Neuronal stem cell (in vitro differentiated cells): ENCODE results near the gene ATE1.

Experiments used
- DNase-seq: peaks from one replicate; pipeline ENCODE4 v3.0.0-alpha.2; 2013; ENCODE audit warnings: low spot score
- H2AFZ ChIP-seq: one replicate; pipeline ENCODE4 v1.6.1; 2013; ENCODE audit warnings: mild to moderate bottlenecking, low read length, inconsistent platforms
- H2AK5ac ChIP-seq: 2 replicates; pipeline ENCODE4 v1.6.1; 2013; ENCODE audit warnings: low read depth, mild to moderate bottlenecking, inconsistent platforms, low read length, moderate library complexity, mixed read lengths
- H2BK120ac ChIP-seq: 2 replicates; pipeline ENCODE4 v1.6.1; 2013; ENCODE audit warnings: low read depth, mild to moderate bottlenecking, inconsistent platforms, low read length, moderate library complexity, mixed read lengths
- H2BK12ac ChIP-seq: one replicate; pipeline ENCODE4 v1.6.1; 2013; ENCODE audit warnings: low read length, inconsistent platforms
- H2BK15ac ChIP-seq: 2 replicates; pipeline ENCODE4 v1.6.1; 2013; ENCODE audit warnings: mild to moderate bottlenecking, low read length, inconsistent platforms, mixed read lengths
- H2BK5ac ChIP-seq: one replicate; pipeline ENCODE4 v1.6.1; 2013; ENCODE audit warnings: inconsistent platforms, mild to moderate bottlenecking, low read length, moderate library complexity
- H3K14ac ChIP-seq: one replicate; pipeline ENCODE4 v1.6.1; 2013; ENCODE audit warnings: low read length, inconsistent platforms
- H3K18ac ChIP-seq: 2 replicates; pipeline ENCODE4 v1.6.1; 2013; ENCODE audit warnings: low read length, inconsistent platforms
- H3K23ac ChIP-seq: 2 replicates; pipeline ENCODE4 v1.6.1; 2013; ENCODE audit warnings: low read depth, mild to moderate bottlenecking, mixed read lengths, low read length, inconsistent platforms; ENCODE audit not compliant: poor library complexity
- H3K27ac ChIP-seq: replicated peaks from 3 replicates; pipeline ENCODE4 v1.5.1; 2013; ENCODE audit warnings: low read length, inconsistent platforms
- H3K27me3 ChIP-seq, 3 experiments: 2 replicates each; pipeline ENCODE4 v1.6.1; 2013; ENCODE audit warnings: low read length in 3 of 3, mild to moderate bottlenecking in 2 of 3, inconsistent platforms in 1 of 3, low read depth in 1 of 3, mixed read lengths in 1 of 3, moderate library complexity in 1 of 3; ENCODE audit not compliant: control insufficient read depth in 3 of 3, insufficient read depth in 3 of 3
- H3K36me3 ChIP-seq, 2 donors: replicated peaks in 1 of 2; 2 replicates each; pipeline ENCODE4 v1.6.1; 2013; ENCODE audit warnings: low read length in 2 of 2; ENCODE audit not compliant: control insufficient read depth in 2 of 2, insufficient read depth in 2 of 2
- H3K4ac ChIP-seq: 2 replicates; pipeline ENCODE4 v1.6.1; 2013; ENCODE audit warnings: inconsistent platforms, mild to moderate bottlenecking, low read length, moderate library complexity
- H3K4me1 ChIP-seq, 2 donors: 1 replicate in 1 of 2; 2 replicates in 1 of 2; pipeline ENCODE4 v1.6.1; 2013; ENCODE audit warnings: low read length in 2 of 2, low read depth in 1 of 2; ENCODE audit not compliant: control insufficient read depth in 2 of 2, insufficient read depth in 1 of 2
- H3K4me2 ChIP-seq: one replicate; pipeline ENCODE4 v1.6.1; 2013; ENCODE audit warnings: mild to moderate bottlenecking, low read length, inconsistent platforms; ENCODE audit not compliant: insufficient read depth, poor library complexity, severe bottlenecking
- H3K4me3 ChIP-seq, 2 donors: 2 replicates each; pipeline ENCODE4 v1.5.1; 2013; ENCODE audit warnings: low read length in 2 of 2, mild to moderate bottlenecking in 2 of 2, inconsistent platforms in 1 of 2, moderate library complexity in 1 of 2
- H3K79me1 ChIP-seq: one replicate; pipeline ENCODE4 v1.6.1; 2013; ENCODE audit warnings: low read depth, mild to moderate bottlenecking, inconsistent platforms, low read length, moderate library complexity
- H3K9ac ChIP-seq: one replicate; pipeline ENCODE4 v1.6.1; 2013; ENCODE audit warnings: mild to moderate bottlenecking, low read depth, low read length, inconsistent platforms; ENCODE audit not compliant: poor library complexity
- H3K9me3 ChIP-seq, 2 donors: replicated peaks in 1 of 2; 2 replicates each; pipeline versions ENCODE3 to v1.6.1; 2013; ENCODE audit warnings: low read length in 2 of 2, mild to moderate bottlenecking in 2 of 2, inconsistent platforms in 1 of 2, low read depth in 1 of 2, mixed read lengths in 1 of 2, moderate library complexity in 1 of 2; ENCODE audit not compliant: control insufficient read depth in 2 of 2, insufficient read depth in 1 of 2
- H4K8ac ChIP-seq: one replicate; pipeline ENCODE4 v1.6.1; 2013; ENCODE audit warnings: low read depth, mild to moderate bottlenecking, inconsistent platforms, low read length, moderate library complexity
- H4K91ac ChIP-seq: one replicate; pipeline ENCODE4 v1.6.1; 2013; ENCODE audit warnings: low read length, low read depth, mild to moderate bottlenecking, inconsistent platforms; ENCODE audit not compliant: poor library complexity
- WGBS, 2 donors: extraction: QIAGEN DNeasy Blood & Tissue Kit; methylation state at CpG; one replicate each; pipeline ENCODE4 v1.1.7; 2013; ENCODE audit warnings: missing lambda C conversion rate in 2 of 2, mixed read lengths in 1 of 2; ENCODE audit not compliant: insufficient read length in 2 of 2, insufficient replicate concordance in 1 of 2; ENCODE audit errors: extremely low coverage in 2 of 2; 5-methylcytosine and 5-hydroxymethylcytosine counted together

Gene ATE1

DNA sequence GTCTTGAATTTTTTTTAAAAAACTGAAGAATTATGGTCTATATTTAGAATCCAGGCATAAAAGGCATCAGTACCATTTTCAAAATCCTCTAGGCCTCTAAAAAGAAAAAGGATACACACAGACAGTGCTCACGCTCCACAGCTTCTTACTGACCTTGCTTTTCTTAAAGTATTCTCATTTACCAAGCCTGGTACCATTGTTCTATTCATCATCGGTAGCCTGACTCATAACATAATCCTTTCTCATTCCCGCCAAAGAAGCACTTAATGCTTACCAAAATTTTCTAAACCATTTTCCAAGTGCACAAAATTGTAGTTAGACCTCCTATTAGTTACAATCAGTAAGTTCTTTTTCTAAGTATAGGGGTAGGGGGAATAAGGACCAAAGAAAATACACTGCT lies 54.6 kb downstream of the ATE1 start:
- Histone ChIP-seq H3K4me3 (no peak overlapping the region), H2BK5ac (no peak overlapping the region), H3K4me1 (peaks cover 2 to 11% of the 10 kb centered on the region in 2 donors), H2BK15ac (no peak overlapping the region), H4K8ac (no peak overlapping the region), H3K36me3 (peaks cover 2 to 34% of the 10 kb centered on the region in 2 donors), H2BK120ac (no peak overlapping the region), H2BK12ac (no peak overlapping the region), H3K4me2 (no peak overlapping the region), H2AFZ (no peak overlapping the region), H3K4ac (no peak overlapping the region), H4K91ac (no peak overlapping the region), H2AK5ac (no peak overlapping the region), H3K27ac (no peak overlapping the region), H3K9ac (no peak overlapping the region), H3K23ac (no peak overlapping the region), H3K14ac (no peak overlapping the region), H3K9me3 (peaks cover 0 to 3% of the 10 kb centered on the region in 2 donors), H3K18ac (no peak overlapping the region), H3K79me1 (no peaks in the 10 kb centered on the region), H3K27me3 (no peaks in the 10 kb centered on the region)
- no CpG with 5 or more reads among the region's 3 CpGs for WGBS, 2 donors
- DNase-seq = no peak

DNA sequence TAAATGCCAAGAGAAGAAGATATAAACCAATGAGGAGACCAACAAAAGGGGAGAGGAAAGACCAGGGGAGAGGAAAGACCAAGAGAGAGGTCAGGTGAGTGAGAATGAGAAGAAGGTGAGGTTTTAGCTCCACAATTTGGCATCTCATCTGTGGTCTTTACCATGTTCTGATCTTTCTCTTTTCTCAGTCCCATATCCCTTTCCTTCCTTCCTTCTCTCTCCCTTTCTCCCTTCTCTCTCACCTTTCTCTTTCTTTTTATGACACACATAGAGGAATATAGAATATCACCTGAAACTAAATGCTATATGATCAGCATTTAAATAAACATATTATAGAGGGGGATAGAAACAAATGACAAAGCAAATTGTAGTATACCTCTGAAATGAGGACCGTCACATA lies 57.4 kb downstream of the ATE1 start:
- Histone ChIP-seq H3K4ac (no peak overlapping the region), H3K27ac (no peak overlapping the region), H3K27me3 (no peaks in the 10 kb centered on the region), H4K8ac (no peak overlapping the region), H2AFZ (no peak overlapping the region), H2BK5ac (no peak overlapping the region), H3K14ac (no peak overlapping the region), H3K9me3 (no peaks in the 10 kb centered on the region), H3K79me1 (no peaks in the 10 kb centered on the region), H2AK5ac (no peak overlapping the region), H2BK12ac (no peak overlapping the region), H3K4me2 (no peak overlapping the region), H3K18ac (no peak overlapping the region), H2BK15ac (no peak overlapping the region), H3K23ac (no peak overlapping the region), H3K9ac (no peak overlapping the region), H4K91ac (no peak overlapping the region), H2BK120ac (no peak overlapping the region), H3K4me1 (peaks cover 2 to 11% of the 10 kb centered on the region in 2 donors), H3K4me3 (no peak overlapping the region), H3K36me3 (peaks cover 2 to 42% of the 10 kb centered on the region in 2 donors)
- no peak for DNase-seq
- no CpG with 5 or more reads among the region's 1 CpG for WGBS, 2 donors

DNA sequence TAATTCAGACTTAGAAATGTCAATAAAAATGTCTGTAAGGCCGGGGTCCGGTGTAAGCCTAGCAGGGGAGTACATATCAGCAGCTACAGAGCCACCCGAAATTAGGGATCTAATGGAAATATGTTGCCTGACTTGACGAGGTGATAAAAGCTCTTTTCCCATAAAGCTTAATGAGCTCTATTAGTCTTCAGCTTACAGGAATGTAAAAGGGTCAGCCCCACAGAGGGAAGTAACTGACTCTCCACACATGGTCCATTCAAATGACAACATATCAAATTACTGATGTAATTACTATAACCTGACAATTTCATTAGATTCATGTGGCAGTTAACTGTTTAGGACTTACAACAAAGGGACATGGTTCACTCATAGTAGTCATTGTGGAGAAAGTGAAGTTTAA lies 62.3 kb downstream of the ATE1 start:
- no peak overlapping the region for H3K4me2 ChIP-seq
- H3K27me3 ChIP-seq = no peaks in the 10 kb centered on the region
- H3K4ac ChIP-seq = no peak overlapping the region
- no peak overlapping the region for H3K18ac ChIP-seq
- H2BK12ac ChIP-seq = no peak overlapping the region
- H3K4me3 ChIP-seq = no peak overlapping the region
- no peak overlapping the region for H3K23ac ChIP-seq
- no peak overlapping the region for H2AK5ac ChIP-seq
- no peaks in the 10 kb centered on the region for H3K79me1 ChIP-seq
- no peak overlapping the region for H2BK15ac ChIP-seq
- H4K91ac ChIP-seq = no peak overlapping the region
- peaks cover 2 to 48% of the 10 kb centered on the region in 2 donors for H3K36me3 ChIP-seq
- no peak overlapping the region for H2AFZ ChIP-seq
- H4K8ac ChIP-seq = no peak overlapping the region
- H3K9me3 ChIP-seq = peaks cover 2 to 13% of the 10 kb centered on the region in 2 donors
- no peak overlapping the region for H2BK120ac ChIP-seq
- peaks cover 10 to 12% of the 10 kb centered on the region in 2 donors for H3K4me1 ChIP-seq
- WGBS, 2 donors = no CpG with 5 or more reads among the region's 4 CpGs
- no peak overlapping the region for H3K9ac ChIP-seq
- no peak overlapping the region for H2BK5ac ChIP-seq
- no peak overlapping the region for H3K14ac ChIP-seq
- H3K27ac ChIP-seq = no peak overlapping the region
- DNase-seq = no peak

DNA sequence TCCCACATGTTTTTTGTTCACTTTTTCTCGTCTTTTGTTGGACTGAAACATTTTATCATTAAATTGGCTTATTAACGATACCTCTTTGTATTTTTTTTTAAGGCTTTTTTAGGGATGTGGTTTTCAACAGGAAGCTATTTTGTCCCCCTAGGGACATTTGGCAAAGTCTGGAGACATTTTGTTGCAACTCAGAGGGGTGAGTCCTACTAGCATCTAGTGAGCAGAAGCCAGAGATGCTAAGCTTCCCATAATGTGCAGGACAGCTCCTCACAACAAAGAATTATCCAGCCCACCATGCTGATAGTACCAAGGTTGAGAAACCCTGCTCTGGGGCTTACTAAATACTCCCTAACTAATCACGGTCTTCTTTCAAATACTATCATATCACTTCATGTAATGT lies 63.2 kb downstream of the ATE1 start:
- 100% methylated on average over 1 of the region's 3 CpGs; no CpG with 5 or more reads in 1 of the 2 donors for WGBS, 2 donors
- H4K91ac ChIP-seq = no peak overlapping the region
- H3K9me3 ChIP-seq = peaks cover 2 to 13% of the 10 kb centered on the region in 2 donors
- no peaks in the 10 kb centered on the region for H3K27me3 ChIP-seq
- no peak overlapping the region for H2AFZ ChIP-seq
- peaks cover 12% of the 10 kb centered on the region in 2 donors for H3K4me1 ChIP-seq
- no peak for DNase-seq
- no peak overlapping the region for H3K4me3 ChIP-seq
- H2BK12ac ChIP-seq = no peak overlapping the region
- H3K23ac ChIP-seq = no peak overlapping the region
- H3K9ac ChIP-seq = no peak overlapping the region
- H3K4ac ChIP-seq = no peak overlapping the region
- no peak overlapping the region for H4K8ac ChIP-seq
- H2BK15ac ChIP-seq = no peak overlapping the region
- H2BK120ac ChIP-seq = no peak overlapping the region
- H3K36me3 ChIP-seq = peaks cover 2 to 46% of the 10 kb centered on the region in 2 donors
- H2AK5ac ChIP-seq = no peak overlapping the region
- no peak overlapping the region for H3K18ac ChIP-seq
- H3K14ac ChIP-seq = no peak overlapping the region
- no peak overlapping the region for H2BK5ac ChIP-seq
- H3K27ac ChIP-seq = no peak overlapping the region
- H3K4me2 ChIP-seq = no peak overlapping the region
- no peaks in the 10 kb centered on the region for H3K79me1 ChIP-seq
